Right lobe of liver (tissue), 4 donors: ENCODE results near the gene WDR45B.

Experiments used
- POLR2A ChIP-seq: fragments of 450-650 bp; IDR thresholded peaks from one replicate; pipeline ENCODE4 v1.6.1; 2017; ENCODE audit warnings: antibody characterized with exemption, mild to moderate bottlenecking
- TF ChIP-seq, protein P1 (sequence below), 4 donors: fragments of 200-600 bp in 3 of 4; fragments of 450-650 bp in 1 of 4; IDR thresholded peaks; one replicate each; pipeline versions ENCODE4 v1.5.1 to v1.8.0; 2016 to 2022; ENCODE audit warnings: antibody characterized with exemption in 4 of 4, mild to moderate bottlenecking in 2 of 4
- donor health status: DM: no; HTN: no; CAD: no.
- donor health status: DM: no; HTN: no; CAD: no.
- donor health status: DM: no; HTN: yes; CAD: no.

DNA sequence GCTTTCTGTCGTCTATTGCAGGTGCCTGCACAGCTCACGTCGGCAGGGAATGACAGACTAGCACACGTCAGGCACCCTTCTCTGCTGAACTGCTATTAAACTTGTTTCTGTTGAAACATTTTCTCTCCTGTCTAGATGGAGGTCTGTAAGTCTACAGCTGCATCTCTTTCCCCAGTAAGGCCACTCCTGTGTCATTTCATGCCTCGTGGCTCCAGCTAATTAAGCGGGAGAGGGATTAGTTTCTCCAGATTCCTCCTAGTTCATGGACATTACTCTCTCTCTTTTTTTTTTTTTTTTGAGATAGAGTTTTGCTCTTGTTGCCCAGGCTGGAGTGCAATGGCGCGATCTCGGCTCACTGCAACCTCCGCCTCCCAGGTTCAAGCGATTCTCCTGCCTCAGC, 74.2 kb downstream of the WDR45B start:
- TF ChIP-seq, protein P1, sequence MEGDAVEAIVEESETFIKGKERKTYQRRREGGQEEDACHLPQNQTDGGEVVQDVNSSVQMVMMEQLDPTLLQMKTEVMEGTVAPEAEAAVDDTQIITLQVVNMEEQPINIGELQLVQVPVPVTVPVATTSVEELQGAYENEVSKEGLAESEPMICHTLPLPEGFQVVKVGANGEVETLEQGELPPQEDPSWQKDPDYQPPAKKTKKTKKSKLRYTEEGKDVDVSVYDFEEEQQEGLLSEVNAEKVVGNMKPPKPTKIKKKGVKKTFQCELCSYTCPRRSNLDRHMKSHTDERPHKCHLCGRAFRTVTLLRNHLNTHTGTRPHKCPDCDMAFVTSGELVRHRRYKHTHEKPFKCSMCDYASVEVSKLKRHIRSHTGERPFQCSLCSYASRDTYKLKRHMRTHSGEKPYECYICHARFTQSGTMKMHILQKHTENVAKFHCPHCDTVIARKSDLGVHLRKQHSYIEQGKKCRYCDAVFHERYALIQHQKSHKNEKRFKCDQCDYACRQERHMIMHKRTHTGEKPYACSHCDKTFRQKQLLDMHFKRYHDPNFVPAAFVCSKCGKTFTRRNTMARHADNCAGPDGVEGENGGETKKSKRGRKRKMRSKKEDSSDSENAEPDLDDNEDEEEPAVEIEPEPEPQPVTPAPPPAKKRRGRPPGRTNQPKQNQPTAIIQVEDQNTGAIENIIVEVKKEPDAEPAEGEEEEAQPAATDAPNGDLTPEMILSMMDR (IDR thresholded peaks at IDR 0.05) = no peak
- no peak for TF ChIP-seq POLR2A
